Measurements from ENCODE around the gene SPART.

Gene SPART

GRCh38 chr13:36259361-36260137, 86.6 kb downstream of the SPART start:
- Histone ChIP-seq H3K27me3 (no peaks in the 10 kb centered on the region), H3K4me3 (no peak overlapping the region), H3K9me3 (no peaks in the 10 kb centered on the region), H3K27ac (no peak overlapping the region), H3K36me3 (no peaks in the 10 kb centered on the region), H3K4me1 (no peaks in the 10 kb centered on the region)
- intact Hi-C loops (cut with DNase I; ENCODE audit: low total_unique reads), result no loop called here
- no peak for DNase-seq
- TF ChIP-seq CTCF (IDR thresholded peaks at IDR 0.05), result no peak

- H3K27me3 ChIP-seq, result no peaks in the 10 kb centered on the region
- no peak for DNase-seq
- no peak overlapping the region for H3K4me3 ChIP-seq
- H3K36me3 ChIP-seq, result no peaks in the 10 kb centered on the region
- H3K4me1 ChIP-seq, result no peaks in the 10 kb centered on the region
- no peaks in the 10 kb centered on the region for H3K9me3 ChIP-seq
- TF ChIP-seq CTCF (IDR thresholded peaks at IDR 0.05), result no peak
- H3K27ac ChIP-seq, result no peak overlapping the region
- intact Hi-C loops (cut with DNase I; ENCODE audit: low total_unique reads), result no loop called here
Observed at GRCh38 chr13:36258831-36259230, 87.4 kb downstream of the SPART start.

All from tibial artery (tissue), 4 donors.